Activated T-cell treated with anti-CD3 and anti-CD28 coated beads, Interleukin-2, amount 50 U/mL, for 72 hours (primary cell): ENCODE measurements around the gene COA3. TPM values are rescaled to one million over a fixed set of nuclear protein-coding genes. Genes with fewer than 3 reads are reported as not detected.

ENCODE experiments used
- ATAC-seq, 2 donors: fragments of 150-1000 bp; cut with Tn5 transposase; replicated peaks in 1 of 2; 2 replicates each; pipeline ENCODE4 v1.10.0; 2021; ENCODE audit warnings: moderate library complexity in 2 of 2, mild to moderate bottlenecking in 1 of 2
- DNase-seq, 2 donors: peaks; one replicate each; pipeline ENCODE4 v3.0.0; 2021 to 2022; ENCODE audit warnings: mixed read lengths in 1 of 2
- H3K27ac Mint-ChIP-seq: one replicate; pipeline ENCODE4 v1.8.0; 2022; ENCODE audit warnings: mild to moderate bottlenecking, moderate library complexity, mixed read lengths
- H3K27me3 Mint-ChIP-seq: one replicate; pipeline ENCODE4 v1.8.0; 2022; ENCODE audit warnings: low read depth, mixed read lengths
- H3K36me3 Mint-ChIP-seq, 2 donors: one replicate each; pipeline ENCODE4 v1.8.0; 2022; ENCODE audit warnings: mixed read lengths in 2 of 2, mild to moderate bottlenecking in 1 of 2; ENCODE audit not compliant: insufficient read depth in 2 of 2
- H3K4me1 Mint-ChIP-seq: one replicate; pipeline ENCODE4 v1.8.0; 2022; ENCODE audit warnings: low read depth, mixed read lengths
- H3K4me3 Mint-ChIP-seq, 2 donors: one replicate each; pipeline ENCODE4 v1.8.0; 2022; ENCODE audit warnings: mild to moderate bottlenecking in 2 of 2, mixed read lengths in 2 of 2, moderate library complexity in 2 of 2
- H3K9me3 Mint-ChIP-seq, 2 donors: one replicate each; pipeline ENCODE4 v1.8.0; 2022; ENCODE audit warnings: mixed read lengths in 2 of 2
- total RNA-seq, 2 donors: library from RNA; stranded (reverse); gene quantifications; one replicate each; pipeline ENCODE4 v1.2.3, GENCODE V29; 2022

COA3 gene, protein sequence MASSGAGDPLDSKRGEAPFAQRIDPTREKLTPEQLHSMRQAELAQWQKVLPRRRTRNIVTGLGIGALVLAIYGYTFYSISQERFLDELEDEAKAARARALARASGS
- 10 to 100 TPM; 21.9 to 23.9 TPM for total RNA-seq

- Mint-ChIP-seq H3K4me1 (peaks cover 27% of the 10 kb centered on the region), H3K36me3 (peaks cover 0 to 4% of the 10 kb centered on the region in 2 donors), H3K27me3 (no peaks in the 10 kb centered on the region), H3K4me3 (peak within 1 kb of the TSS; percentile 91 to 95), H3K27ac (peak within 1 kb of the TSS; percentile 44), H3K9me3 (peaks cover 0 to 2% of the 10 kb centered on the region in 2 donors)
- peak; percentile 99 to 100 for ATAC-seq
- peak; percentile 87 for DNase-seq
These were observed at the start of gene COA3, which contains the start of gene CNTD1 for GRCh38 chr17:42798383-42799380. COA3 (minus strand) TSS chr17:42798704; CDS start chr17:42798681, 23 bp downstream. CNTD1 (plus strand) TSS chr17:42798861; CDS start chr17:42799068, 207 bp downstream.

DNA sequence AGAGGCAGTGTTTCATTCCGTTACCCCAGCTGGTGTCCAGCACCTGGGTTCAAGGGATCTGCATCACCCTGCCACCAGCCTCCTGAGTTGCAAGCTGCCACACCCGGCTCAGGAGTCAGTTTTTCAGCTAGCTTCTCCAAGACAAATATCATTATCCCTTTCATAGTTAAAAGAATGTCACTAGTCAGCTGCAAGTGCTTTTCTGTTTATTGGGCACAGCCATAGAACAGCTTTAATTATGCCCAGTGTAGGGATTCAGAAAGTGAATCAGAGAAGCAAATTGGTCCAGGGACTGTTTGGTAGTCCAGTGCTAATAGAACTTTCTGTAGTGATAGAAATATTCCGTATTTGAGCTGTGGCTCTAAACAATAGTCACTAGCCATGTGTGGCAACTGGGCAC is 49.6 kb upstream of the COA3 start:
- Mint-ChIP-seq H3K27me3 (no peaks in the 10 kb centered on the region), H3K4me3 (no peak overlapping the region), H3K27ac (no peak overlapping the region), H3K9me3 (no peaks in the 10 kb centered on the region), H3K36me3 (peaks cover 3% of the 10 kb centered on the region in 2 donors), H3K4me1 (peaks cover 28% of the 10 kb centered on the region)
- ATAC-seq (no peak), DNase-seq (no peak)

GRCh38 chr17:42846594-42847280 is 48.2 kb upstream of the COA3 start:
- Mint-ChIP-seq H3K36me3 (peaks cover 8 to 12% of the 10 kb centered on the region in 2 donors), H3K27ac (no peak overlapping the region), H3K4me3 (peak overlapping the region in 1 of 2 donors; percentile 77), H3K27me3 (no peaks in the 10 kb centered on the region), H3K9me3 (no peaks in the 10 kb centered on the region), H3K4me1 (peaks cover 28% of the 10 kb centered on the region)
- no peak for DNase-seq
- no peak for ATAC-seq

DNA sequence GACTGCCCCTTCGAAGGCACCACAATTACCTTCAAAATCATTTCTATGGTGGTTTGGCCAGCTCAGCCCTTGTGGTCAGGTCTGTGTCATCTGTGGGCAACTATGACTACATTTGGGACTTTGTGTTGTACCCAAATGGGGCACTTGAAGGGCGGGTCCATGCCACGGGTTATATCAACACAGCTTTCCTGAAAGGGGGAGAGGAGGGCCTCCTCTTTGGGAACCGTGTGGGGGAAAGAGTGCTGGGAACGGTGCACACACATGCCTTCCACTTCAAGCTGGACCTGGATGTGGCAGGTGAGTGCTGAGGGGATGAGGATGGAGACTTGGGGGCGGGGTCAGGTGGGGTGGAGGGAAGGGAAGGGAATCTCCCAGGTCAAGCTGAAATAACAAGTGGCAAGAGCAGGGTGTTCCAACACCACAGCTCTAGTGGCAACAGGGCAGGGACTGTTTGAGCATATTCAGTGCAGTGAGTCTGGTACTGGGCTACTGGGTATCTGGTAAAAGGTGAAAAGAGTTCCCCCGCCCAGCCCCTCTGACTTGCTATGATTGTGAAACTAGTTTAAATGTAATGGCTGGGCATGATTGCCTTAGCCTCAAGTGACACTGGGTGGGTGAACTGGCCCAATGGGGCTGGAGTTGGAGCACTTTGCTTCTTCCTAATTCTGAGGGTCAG is 47.6 kb upstream of the COA3 start:
- DNase-seq: peak; percentile 77 to 80
- peaks cover 8 to 12% of the 10 kb centered on the region in 2 donors for H3K36me3 Mint-ChIP-seq
- H3K4me3 Mint-ChIP-seq: peak overlapping the region; percentile 56 to 77
- no peaks in the 10 kb centered on the region for H3K27me3 Mint-ChIP-seq
- no peaks in the 10 kb centered on the region for H3K9me3 Mint-ChIP-seq
- H3K27ac Mint-ChIP-seq: peak overlapping the region; percentile 16
- peaks cover 28% of the 10 kb centered on the region for H3K4me1 Mint-ChIP-seq
- ATAC-seq: peak; percentile 91 to 93

- H3K4me3 Mint-ChIP-seq: peak overlapping the region in 1 of 2 donors; percentile 77
- DNase-seq: no peak
- peaks cover 28% of the 10 kb centered on the region for H3K4me1 Mint-ChIP-seq
- ATAC-seq: peak in 1 of 2 donors; percentile 7
- H3K27me3 Mint-ChIP-seq: no peaks in the 10 kb centered on the region
- H3K36me3 Mint-ChIP-seq: peaks cover 8 to 12% of the 10 kb centered on the region in 2 donors
- no peaks in the 10 kb centered on the region for H3K9me3 Mint-ChIP-seq
- no peak overlapping the region for H3K27ac Mint-ChIP-seq
These were observed 47.0 kb upstream of the COA3 start for GRCh38 chr17:42845556-42845917.

- peaks cover 28% of the 10 kb centered on the region for H3K4me1 Mint-ChIP-seq
- H3K4me3 Mint-ChIP-seq: no peak overlapping the region
- H3K9me3 Mint-ChIP-seq: no peaks in the 10 kb centered on the region
- no peak overlapping the region for H3K27ac Mint-ChIP-seq
- H3K27me3 Mint-ChIP-seq: no peaks in the 10 kb centered on the region
- peaks cover 8 to 12% of the 10 kb centered on the region in 2 donors for H3K36me3 Mint-ChIP-seq
- DNase-seq (no peak), ATAC-seq (no peak)
These were observed 46.5 kb upstream of the COA3 start for GRCh38 chr17:42844761-42845555.

DNA sequence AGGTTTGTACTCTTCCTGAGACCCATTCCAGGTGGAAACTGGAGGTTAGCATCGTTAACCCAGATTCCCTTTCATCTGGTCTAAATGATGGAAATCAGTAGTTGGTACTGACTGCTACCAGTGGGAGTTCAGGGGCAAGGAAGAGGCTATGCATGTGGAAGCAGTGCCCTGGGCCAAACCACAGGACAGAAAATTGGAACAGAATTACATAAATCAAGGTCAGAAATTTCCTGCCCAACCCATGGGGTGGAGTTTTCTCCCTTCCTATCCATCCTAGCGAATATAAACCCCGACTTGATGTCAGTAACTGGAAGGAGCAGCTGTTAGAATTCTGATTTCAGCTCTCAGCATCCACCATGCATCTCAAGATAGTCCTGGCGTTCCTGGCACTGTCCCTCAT is 45.8 kb upstream of the COA3 start, which contains the start of gene AOC2:
AOC2 (plus strand) TSS at position 310 of the 400 bp plus-strand sequence; CDS start at position 357, 47 bp downstream.
- Mint-ChIP-seq H3K36me3 (peaks cover 8 to 15% of the 10 kb centered on the region in 2 donors), H3K4me1 (peaks cover 28% of the 10 kb centered on the region), H3K27ac (no peak within 1 kb of the TSS), H3K9me3 (no peaks in the 10 kb centered on the region), H3K4me3 (no peak within 1 kb of the TSS), H3K27me3 (no peaks in the 10 kb centered on the region)
- no peak for ATAC-seq
- no peak for DNase-seq

DNA sequence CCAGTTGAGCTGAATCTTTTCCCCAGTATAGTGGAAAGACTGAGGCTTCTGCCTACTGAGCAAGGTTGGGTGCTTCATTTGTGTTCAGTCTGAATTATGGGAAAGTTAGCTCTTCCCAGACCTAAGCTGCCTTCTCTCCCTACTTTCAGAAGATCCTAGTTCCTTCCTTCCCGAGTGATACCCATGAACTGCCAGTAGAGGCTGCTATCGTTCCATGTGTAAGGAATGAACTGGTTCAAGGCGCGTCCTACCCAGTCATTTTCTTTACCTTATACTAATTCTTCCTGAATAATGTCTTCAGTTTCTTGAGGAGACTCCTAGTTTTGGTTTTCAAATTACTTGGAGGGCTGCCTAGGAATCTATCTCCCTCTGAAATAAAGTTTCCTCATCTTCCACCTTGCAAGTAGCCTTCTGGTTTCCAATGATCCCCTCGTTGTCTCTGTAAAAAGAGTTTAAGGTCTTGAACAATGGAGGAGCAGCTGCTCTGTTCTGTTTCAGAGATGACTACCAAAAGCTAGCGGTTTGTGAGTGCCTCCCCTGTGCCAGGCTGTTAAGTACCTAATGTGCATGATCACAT is 44.9 kb upstream of the COA3 start:
- H3K9me3 Mint-ChIP-seq: no peaks in the 10 kb centered on the region
- peaks cover 14 to 21% of the 10 kb centered on the region in 2 donors for H3K36me3 Mint-ChIP-seq
- H3K27me3 Mint-ChIP-seq: no peaks in the 10 kb centered on the region
- no peak for ATAC-seq
- no peak overlapping the region for H3K27ac Mint-ChIP-seq
- no peak overlapping the region for H3K4me3 Mint-ChIP-seq
- H3K4me1 Mint-ChIP-seq: peaks cover 28% of the 10 kb centered on the region
- peak in 1 of 2 donors; percentile 20 for DNase-seq

DNA sequence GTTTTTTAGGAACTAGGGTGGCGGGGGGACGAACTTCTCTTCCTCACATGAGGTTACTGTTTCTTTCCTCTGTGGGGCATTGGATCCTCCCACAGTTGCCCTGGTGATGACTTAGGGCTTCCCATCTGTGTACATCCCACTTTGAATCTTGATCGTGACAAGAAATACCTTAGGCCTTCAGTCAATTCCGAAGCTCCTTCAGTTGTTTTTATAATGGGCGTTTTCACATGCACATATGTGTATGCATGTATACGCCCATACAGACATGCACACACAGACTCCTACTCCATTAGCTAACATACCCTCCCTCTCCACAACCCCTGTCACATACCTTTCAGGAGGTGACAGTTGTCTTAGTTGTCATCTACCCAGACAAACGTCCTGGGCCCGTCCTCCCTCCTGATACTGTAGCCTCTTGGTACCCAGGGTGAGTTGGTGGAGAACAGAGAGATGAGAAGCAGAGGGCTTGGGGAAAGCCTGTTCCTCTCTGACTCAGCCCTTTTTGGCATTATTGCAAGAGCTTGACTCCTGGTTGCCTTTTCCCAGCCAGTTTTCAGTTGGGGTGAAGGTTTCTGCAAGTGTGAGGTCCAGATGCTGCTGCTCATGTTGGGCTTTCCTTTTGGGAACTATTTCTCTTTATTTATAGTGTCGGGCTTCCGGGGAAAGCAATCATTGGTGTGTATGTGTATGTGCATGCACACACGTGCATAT is 43.6 kb upstream of the COA3 start:
- ATAC-seq: no peak
- no peaks in the 10 kb centered on the region for H3K27me3 Mint-ChIP-seq
- no peaks in the 10 kb centered on the region for H3K9me3 Mint-ChIP-seq
- H3K4me3 Mint-ChIP-seq: no peak overlapping the region
- H3K27ac Mint-ChIP-seq: no peak overlapping the region
- H3K36me3 Mint-ChIP-seq: peaks cover 14 to 24% of the 10 kb centered on the region in 2 donors
- peaks cover 32% of the 10 kb centered on the region for H3K4me1 Mint-ChIP-seq
- no peak for DNase-seq

DNA sequence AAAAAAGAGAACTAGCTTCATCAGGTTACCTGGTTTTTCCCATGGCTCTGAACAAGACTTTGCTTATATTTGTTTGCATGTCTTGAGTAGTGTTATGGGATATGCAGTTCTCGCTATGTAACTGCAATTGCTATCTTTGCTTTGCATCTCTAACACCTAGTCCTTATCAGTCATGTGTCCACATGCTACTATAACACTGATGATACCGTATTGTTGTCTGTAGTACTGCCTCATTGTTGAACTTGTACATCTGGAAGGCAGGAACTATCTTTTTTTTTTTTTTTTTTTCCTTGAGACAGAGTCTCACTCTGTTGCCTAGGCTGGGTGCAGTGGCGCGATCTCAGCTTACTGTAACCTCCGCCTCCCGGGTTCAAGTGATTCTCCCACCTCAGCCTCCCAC is 37.2 kb upstream of the COA3 start:
- Mint-ChIP-seq H3K27ac (no peak overlapping the region), H3K4me1 (peaks cover 39% of the 10 kb centered on the region), H3K27me3 (no peaks in the 10 kb centered on the region), H3K36me3 (peaks cover 10 to 22% of the 10 kb centered on the region in 2 donors), H3K9me3 (no peaks in the 10 kb centered on the region), H3K4me3 (no peak overlapping the region)
- ATAC-seq (no peak), DNase-seq (no peak)

GRCh38 chr17:42833767-42834422 is 35.4 kb upstream of the COA3 start:
- DNase-seq: peak in 1 of 2 donors; percentile 7

More at GRCh38 chr17:42833767-42834422, 35.4 kb upstream of the COA3 start:
- Mint-ChIP-seq H3K9me3 (no peaks in the 10 kb centered on the region), H3K27ac (peak overlapping the region; percentile 85), H3K36me3 (peaks cover 7 to 16% of the 10 kb centered on the region in 2 donors), H3K4me3 (peak overlapping the region; percentile 90 to 92), H3K27me3 (no peaks in the 10 kb centered on the region), H3K4me1 (peaks cover 39% of the 10 kb centered on the region)
- no peak for ATAC-seq
